ENCODE results near the gene PBLD. TPM values are rescaled to one million over a fixed set of nuclear protein-coding genes. Genes with fewer than 3 reads are reported as not detected.
A peak's percentile ranks its signal among the peaks of the same experiment; 100 is the strongest.

PBLD gene
- total RNA-seq, 1 experiment from 2014 or later, result 3.5 TPM

DNA sequence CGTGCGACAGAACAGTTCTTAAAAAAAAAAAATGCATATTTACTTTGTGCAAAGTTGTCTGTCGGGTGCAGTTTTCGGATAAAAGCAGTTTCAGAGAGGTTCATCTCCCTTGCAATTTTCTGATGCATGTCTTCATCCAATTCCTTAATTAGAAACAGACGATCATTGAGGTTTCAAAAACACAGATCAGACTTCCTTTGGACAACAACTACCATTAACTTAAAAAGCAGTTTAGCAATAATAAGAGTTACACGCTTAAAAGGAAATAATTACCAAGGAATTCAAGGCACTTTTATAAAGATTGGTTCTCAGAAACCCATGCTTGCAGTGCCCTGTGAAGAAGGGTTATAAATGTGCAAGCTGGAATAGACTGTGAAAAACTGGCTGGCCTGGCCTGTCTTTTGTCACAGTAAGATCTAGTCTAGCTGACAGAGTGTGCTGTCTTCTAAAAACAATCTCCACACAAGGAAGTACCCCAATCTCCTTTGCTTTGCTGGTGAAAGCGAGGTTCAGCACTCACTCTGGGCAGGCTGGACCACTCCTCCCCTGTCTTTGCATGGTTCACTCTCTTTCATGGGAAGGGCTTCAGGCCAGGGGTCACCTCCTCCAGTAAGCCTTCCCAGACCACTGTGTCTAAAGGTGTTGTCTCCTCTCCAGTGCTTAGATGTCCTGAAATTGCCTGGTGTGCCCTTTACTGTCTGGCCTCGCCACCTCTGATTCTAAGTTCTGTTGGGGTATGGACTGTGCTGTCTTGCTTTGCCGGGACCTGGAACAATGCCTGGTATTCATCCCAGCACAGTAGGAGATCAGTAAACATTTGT lies 35.7 kb downstream of the PBLD start:
- H2BK20ac ChIP-seq (ENCODE audit: low read depth, low read length, poor library complexity, severe bottlenecking), result no peak overlapping the region
- H2BK12ac ChIP-seq (ENCODE audit: insufficient read length, low read depth, low read length), result no peak overlapping the region
- Mint-ChIP-seq H3K9me3 (no peaks in the 10 kb centered on the region), H3K27ac (peak overlapping the region in 2 of 3 experiments; percentile 4 to 64; a peak in 3 of 7 replicates), H3K4me1 (peaks cover 5 to 11% of the 10 kb centered on the region in 2 experiments), H3K36me3 (ENCODE audit: insufficient read depth in 1 of 3, low read depth in 3 of 3) (no peaks in the 10 kb centered on the region), H3K27me3 (ENCODE audit: low read depth) (no peaks in the 10 kb centered on the region), H3K4me3 (no peak overlapping the region)
- WGBS (ENCODE audit: extremely low coverage, insufficient read length, low lambda C conversion rate), result no CpG with 5 or more reads among the region's 9 CpGs
- no peak for TF ChIP-seq CTCF (conservative IDR thresholded peaks at IDR 0.05)
- H3K79me2 ChIP-seq (ENCODE audit: insufficient read depth, low read length), result no peaks in the 10 kb centered on the region
- H3K9ac ChIP-seq (ENCODE audit: extremely low read depth, insufficient read length, low read length), result no peak overlapping the region
- H3K23ac ChIP-seq (ENCODE audit: insufficient read length, low read depth, low read length), result no peak overlapping the region
- no peak overlapping the region for H3K18ac ChIP-seq (ENCODE audit: insufficient read length, low read depth, low read length)
- no peaks in the 10 kb centered on the region for H3K4me1 ChIP-seq (ENCODE audit: insufficient read depth, low read length)
- H4K5ac ChIP-seq (ENCODE audit: insufficient read length, low read depth, low read length), result no peak overlapping the region
- no peak overlapping the region; the same call in 1 of the 2 replicates for H3K14ac ChIP-seq (ENCODE audit: insufficient read depth, low read length)
- no peak overlapping the region for H2AK5ac ChIP-seq (ENCODE audit: insufficient read length, low read length)
- no peak overlapping the region for H3K4ac ChIP-seq (ENCODE audit: low read depth, low read length)
- no peak overlapping the region for H2BK15ac ChIP-seq (ENCODE audit: low read depth, low read length)
- H4K91ac ChIP-seq (ENCODE audit: insufficient read length, low read depth, low read length), result no peak overlapping the region
- H4K8ac ChIP-seq (replicated peaks; ENCODE audit: insufficient read length, low read depth, low read length), result no peak overlapping the region
- no peaks in the 10 kb centered on the region for H3K27me3 ChIP-seq (ENCODE audit: insufficient read depth, low read length)
- DNase-seq, result no peak
- no peaks in the 10 kb centered on the region for H3K9me3 ChIP-seq (ENCODE audit: control insufficient read depth, low read depth, low read length)
- no peak overlapping the region for H3T11ph ChIP-seq (ENCODE audit: low read length)
- H3K27ac ChIP-seq (ENCODE audit: insufficient read length, low read depth, low read length), result no peak overlapping the region
- H2AFZ ChIP-seq (ENCODE audit: low read length), result no peak overlapping the region
- H3K56ac ChIP-seq (ENCODE audit: insufficient read length, low read depth, low read length), result no peak overlapping the region
- H3K23me2 ChIP-seq (ENCODE audit: insufficient read length, low read depth, low read length, poor library complexity, severe bottlenecking), result no peaks in the 10 kb centered on the region
- H2BK5ac ChIP-seq (ENCODE audit: insufficient read length, low read length), result no peak overlapping the region
- no peaks in the 10 kb centered on the region for H4K20me1 ChIP-seq (ENCODE audit: control insufficient read depth, insufficient read depth, insufficient read length)
- no peaks in the 10 kb centered on the region for H3K79me1 ChIP-seq (ENCODE audit: insufficient read depth, low read depth, low read length, poor library complexity, severe bottlenecking)
- no peak overlapping the region for H3K4me2 ChIP-seq (ENCODE audit: insufficient read depth, insufficient read length, low read length)
- no peak overlapping the region for H2BK120ac ChIP-seq (ENCODE audit: low read depth, low read length, poor library complexity, severe bottlenecking)
